ENCODE results near the gene FBXO5. TPM values are rescaled to one million over a fixed set of nuclear protein-coding genes. Genes with fewer than 3 reads are reported as not detected.

FBXO5 gene
- total RNA-seq, 1 donor from 2014 or later: 7.3 TPM

GRCh38 chr6:152981989-152982903 is 595 bp downstream of the FBXO5 start:
- Mint-ChIP-seq H3K9me3 (ENCODE audit: low read depth) (no peaks in the 10 kb centered on the region), H3K36me3 (ENCODE audit: low read depth) (no peaks in the 10 kb centered on the region), H3K4me3 (ENCODE audit: unreplicated experiment) (peak overlapping the region; percentile 98), H3K27me3 (ENCODE audit: low read depth) (no peaks in the 10 kb centered on the region), H3K4me1 (ENCODE audit: low read depth) (peaks cover 55% of the 10 kb centered on the region), H3K27ac (ENCODE audit: unreplicated experiment) (no peak overlapping the region)
- peak; percentile 66 for DNase-seq (ENCODE audit: low spot score)
- TF ChIP-seq CTCF (IDR thresholded peaks at IDR 0.05): no peak

- DNase-seq (ENCODE audit: low spot score): no peak
- H3K27me3 Mint-ChIP-seq (ENCODE audit: low read depth): no peaks in the 10 kb centered on the region
- no peaks in the 10 kb centered on the region for H3K9me3 Mint-ChIP-seq (ENCODE audit: low read depth)
- H3K4me1 Mint-ChIP-seq (ENCODE audit: low read depth): peaks cover 58% of the 10 kb centered on the region
- no peak overlapping the region for H3K27ac Mint-ChIP-seq (ENCODE audit: unreplicated experiment)
- H3K36me3 Mint-ChIP-seq (ENCODE audit: low read depth): no peaks in the 10 kb centered on the region
- no peak for TF ChIP-seq CTCF (IDR thresholded peaks at IDR 0.05)
- H3K4me3 Mint-ChIP-seq (ENCODE audit: unreplicated experiment): peak overlapping the region; percentile 39
Measured at GRCh38 chr6:152981219-152981618, 1.6 kb downstream of the FBXO5 start.

- no peak overlapping the region for H3K27ac Mint-ChIP-seq (ENCODE audit: unreplicated experiment)
- peaks cover 58% of the 10 kb centered on the region for H3K4me1 Mint-ChIP-seq (ENCODE audit: low read depth)
- H3K9me3 Mint-ChIP-seq (ENCODE audit: low read depth): no peaks in the 10 kb centered on the region
- no peak for TF ChIP-seq CTCF (IDR thresholded peaks at IDR 0.05)
- H3K36me3 Mint-ChIP-seq (ENCODE audit: low read depth): no peaks in the 10 kb centered on the region
- no peaks in the 10 kb centered on the region for H3K27me3 Mint-ChIP-seq (ENCODE audit: low read depth)
- H3K4me3 Mint-ChIP-seq (ENCODE audit: unreplicated experiment): peak overlapping the region; percentile 39
- DNase-seq (ENCODE audit: low spot score): no peak
Measured at GRCh38 chr6:152980656-152981055, 2.2 kb downstream of the FBXO5 start.

GRCh38 chr6:152979116-152979515 is 3.7 kb downstream of the FBXO5 start:
- H3K9me3 Mint-ChIP-seq (ENCODE audit: low read depth): no peaks in the 10 kb centered on the region
- no peak for DNase-seq (ENCODE audit: low spot score)
- H3K36me3 Mint-ChIP-seq (ENCODE audit: low read depth): peaks cover 4% of the 10 kb centered on the region
- H3K4me1 Mint-ChIP-seq (ENCODE audit: low read depth): peaks cover 46% of the 10 kb centered on the region
- no peaks in the 10 kb centered on the region for H3K27me3 Mint-ChIP-seq (ENCODE audit: low read depth)
- no peak overlapping the region for H3K27ac Mint-ChIP-seq (ENCODE audit: unreplicated experiment)
- TF ChIP-seq CTCF (IDR thresholded peaks at IDR 0.05): no peak
- H3K4me3 Mint-ChIP-seq (ENCODE audit: unreplicated experiment): no peak overlapping the region

GRCh38 chr6:152978058-152978457 is 4.8 kb downstream of the FBXO5 start:
- H3K4me3 Mint-ChIP-seq (ENCODE audit: unreplicated experiment): no peak overlapping the region
- DNase-seq (ENCODE audit: low spot score): no peak
- TF ChIP-seq CTCF (IDR thresholded peaks at IDR 0.05): no peak
- H3K27me3 Mint-ChIP-seq (ENCODE audit: low read depth): no peaks in the 10 kb centered on the region
- no peak overlapping the region for H3K27ac Mint-ChIP-seq (ENCODE audit: unreplicated experiment)
- H3K4me1 Mint-ChIP-seq (ENCODE audit: low read depth): peaks cover 44% of the 10 kb centered on the region
- H3K9me3 Mint-ChIP-seq (ENCODE audit: low read depth): no peaks in the 10 kb centered on the region
- H3K36me3 Mint-ChIP-seq (ENCODE audit: low read depth): peaks cover 7% of the 10 kb centered on the region

All from chondrocyte (in vitro differentiated cells).